Astrocyte (in vitro differentiated cells and primary cell): Measurements from ENCODE around the gene ZNF212. TPM values are rescaled to one million over a fixed set of nuclear protein-coding genes. Genes with fewer than 3 reads are reported as not detected.
"Not testable (repeated sequence)": the region's sequence is repeated elsewhere in the genome, so short reads cannot be mapped to it uniquely, and the experiment has no call there.

Experiments used
- DNase-seq: peaks from one replicate; pipeline ENCODE4 v3.0.0-alpha.2; 2010; ENCODE audit warnings: low read depth
- FAIRE-seq: peaks from 2 replicates; lab custom pipeline; 2011; peaks lifted over from hg19 to GRCh38; lab: Jason Lieb, UNC
- H2AFZ ChIP-seq: 2 replicates; pipeline ENCODE4 v1.6.0; 2012; ENCODE audit warnings: low read depth, low read length, inconsistent platforms
- H3K27ac ChIP-seq: 2 replicates; pipeline ENCODE4 v1.5.1; 2011; ENCODE audit warnings: low read depth, low read length, inconsistent platforms
- H3K27me3 ChIP-seq: 2 replicates; pipeline ENCODE4 v1.6.0; 2011; ENCODE audit warnings: low read length, inconsistent platforms; ENCODE audit not compliant: insufficient read depth
- H3K36me3 ChIP-seq: 2 replicates; pipeline ENCODE4 v1.5.1; 2011; ENCODE audit warnings: low read length, inconsistent platforms; ENCODE audit not compliant: insufficient read depth
- H3K4me1 ChIP-seq: 2 replicates; pipeline ENCODE4 v1.5.1; 2011; ENCODE audit warnings: low read length, inconsistent platforms; ENCODE audit not compliant: insufficient read depth
- H3K4me2 ChIP-seq: 2 replicates; pipeline ENCODE4 v1.6.0; 2012; ENCODE audit warnings: low read length, inconsistent platforms
- H3K4me3 ChIP-seq: 2 replicates; pipeline ENCODE4 v1.5.1; 2011; ENCODE audit warnings: low read depth, mild to moderate bottlenecking, low read length, inconsistent platforms; ENCODE audit not compliant: insufficient read depth
- H3K79me2 ChIP-seq: 2 replicates; pipeline ENCODE4 v1.6.0; 2012; ENCODE audit warnings: mild to moderate bottlenecking, low read length, inconsistent platforms; ENCODE audit not compliant: insufficient read depth
- H3K9ac ChIP-seq: 2 replicates; pipeline ENCODE4 v1.6.0; 2012; ENCODE audit warnings: mild to moderate bottlenecking, low read length, inconsistent platforms
- H3K9me3 ChIP-seq: 2 replicates; pipeline ENCODE4 v1.5.1; 2012; ENCODE audit warnings: low read depth, mild to moderate bottlenecking, low read length, inconsistent platforms; ENCODE audit not compliant: insufficient read depth
- H4K20me1 ChIP-seq: 2 replicates; pipeline ENCODE4 v1.6.0; 2012; ENCODE audit warnings: low read length, inconsistent platforms; ENCODE audit not compliant: insufficient read depth
- H3K27ac Mint-ChIP-seq: one replicate; pipeline ENCODE4 v1.8.0; 2021; ENCODE audit warnings: mild to moderate bottlenecking, mixed read lengths; ENCODE audit not compliant: unreplicated experiment
- H3K27me3 Mint-ChIP-seq: one replicate; pipeline ENCODE4 v1.8.0; 2021; ENCODE audit warnings: low read depth, mixed read lengths; ENCODE audit not compliant: unreplicated experiment
- H3K36me3 Mint-ChIP-seq: one replicate; pipeline ENCODE4 v1.8.0; 2021; ENCODE audit warnings: low read depth, mixed read lengths; ENCODE audit not compliant: unreplicated experiment
- H3K4me1 Mint-ChIP-seq: one replicate; pipeline ENCODE4 v1.8.0; 2021; ENCODE audit warnings: low read depth, mixed read lengths; ENCODE audit not compliant: unreplicated experiment
- H3K4me3 Mint-ChIP-seq: one replicate; pipeline ENCODE4 v1.8.0; 2021; ENCODE audit warnings: mild to moderate bottlenecking, moderate library complexity, mixed read lengths; ENCODE audit not compliant: unreplicated experiment
- H3K9me3 Mint-ChIP-seq: one replicate; pipeline ENCODE4 v1.8.0; 2021; ENCODE audit warnings: mild to moderate bottlenecking, mixed read lengths; ENCODE audit not compliant: unreplicated experiment
- EZH2 ChIP-seq: IDR thresholded peaks from 2 replicates; pipeline ENCODE4 v1.6.1; 2012; ENCODE audit warnings: mild to moderate bottlenecking, low read length, inconsistent platforms; ENCODE audit not compliant: insufficient read depth
- total RNA-seq: library from RNA; stranded (reverse); gene quantifications from 2 replicates; pipeline ENCODE4 v1.2.1, GENCODE V29; 2021
- TF ChIP-seq, protein P1 (sequence below): IDR thresholded peaks from 2 replicates; pipeline ENCODE4 v1.5.1; 2011; ENCODE audit warnings: low read depth, mild to moderate bottlenecking, inconsistent platforms, low read length, moderate library complexity; ENCODE audit not compliant: insufficient read depth

ZNF212 gene
- total RNA-seq, 1 donor from 2014 or later: 8.2 TPM

DNA sequence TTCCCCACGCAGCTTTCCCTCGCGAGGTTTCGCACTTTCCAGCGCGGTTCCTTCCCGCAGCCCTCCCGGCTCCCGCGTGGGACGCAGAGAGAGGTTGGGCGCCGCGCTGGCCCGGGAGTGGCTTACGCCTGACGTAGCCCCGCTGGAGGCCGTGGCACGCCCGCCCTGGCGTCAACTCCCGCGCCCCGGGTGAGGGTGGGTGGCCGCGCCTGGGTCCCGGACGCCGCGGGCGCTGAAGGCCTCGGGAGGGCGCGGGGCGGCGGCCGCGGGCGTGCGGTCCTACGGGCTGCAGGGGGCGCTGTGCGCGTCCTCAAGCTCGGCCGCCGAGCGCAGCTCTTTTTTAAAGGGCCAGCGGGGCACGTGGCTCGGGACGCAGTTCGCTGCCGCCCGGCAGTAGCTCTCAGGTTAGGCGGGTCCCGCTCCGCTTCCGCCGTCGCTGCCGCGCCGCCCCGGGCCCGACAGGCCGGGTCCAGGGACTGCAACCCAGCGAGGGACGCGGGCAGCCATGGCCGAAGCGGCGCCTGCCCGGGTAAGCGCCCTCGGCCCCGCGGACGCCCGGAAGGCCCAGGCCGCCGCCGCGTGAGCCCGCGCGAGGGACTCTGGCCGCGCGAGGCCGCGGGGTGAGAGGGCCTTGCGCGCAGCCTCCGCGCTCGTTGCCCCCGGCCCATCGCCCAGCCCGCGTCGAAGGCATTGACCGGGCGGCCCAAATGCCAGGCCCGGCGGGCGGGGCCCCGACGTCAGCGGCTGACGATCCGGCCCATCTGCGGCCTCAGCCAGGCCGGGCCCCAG lies 22.6 kb downstream of the ZNF212 start, which contains the start of gene ZNF783:
Gene ZNF783, plus strand, starts transcription at position 368 of the 789 bp plus-strand sequence. Its CDS starts 138 bp downstream, at position 506.
- Histone ChIP-seq H3K4me2 (peak within 1 kb of the TSS; percentile 84), H3K27me3 (no peaks in the 10 kb centered on the region), H3K36me3 (peaks cover 7% of the 10 kb centered on the region), H3K4me3 (peak within 1 kb of the TSS; percentile 66), H3K9ac (peak within 1 kb of the TSS; percentile 88), H3K27ac (peak within 1 kb of the TSS; percentile 90), H3K79me2 (peaks cover 32% of the 10 kb centered on the region), H3K4me1 (peaks cover 11% of the 10 kb centered on the region), H3K9me3 (no peaks in the 10 kb centered on the region), H4K20me1 (peaks cover 5% of the 10 kb centered on the region), H2AFZ (peak within 1 kb of the TSS; percentile 98)
- peaks cover 23% of the 10 kb centered on the region for H3K36me3 Mint-ChIP-seq
- TF ChIP-seq EZH2: no peak
- TF ChIP-seq, protein P1, sequence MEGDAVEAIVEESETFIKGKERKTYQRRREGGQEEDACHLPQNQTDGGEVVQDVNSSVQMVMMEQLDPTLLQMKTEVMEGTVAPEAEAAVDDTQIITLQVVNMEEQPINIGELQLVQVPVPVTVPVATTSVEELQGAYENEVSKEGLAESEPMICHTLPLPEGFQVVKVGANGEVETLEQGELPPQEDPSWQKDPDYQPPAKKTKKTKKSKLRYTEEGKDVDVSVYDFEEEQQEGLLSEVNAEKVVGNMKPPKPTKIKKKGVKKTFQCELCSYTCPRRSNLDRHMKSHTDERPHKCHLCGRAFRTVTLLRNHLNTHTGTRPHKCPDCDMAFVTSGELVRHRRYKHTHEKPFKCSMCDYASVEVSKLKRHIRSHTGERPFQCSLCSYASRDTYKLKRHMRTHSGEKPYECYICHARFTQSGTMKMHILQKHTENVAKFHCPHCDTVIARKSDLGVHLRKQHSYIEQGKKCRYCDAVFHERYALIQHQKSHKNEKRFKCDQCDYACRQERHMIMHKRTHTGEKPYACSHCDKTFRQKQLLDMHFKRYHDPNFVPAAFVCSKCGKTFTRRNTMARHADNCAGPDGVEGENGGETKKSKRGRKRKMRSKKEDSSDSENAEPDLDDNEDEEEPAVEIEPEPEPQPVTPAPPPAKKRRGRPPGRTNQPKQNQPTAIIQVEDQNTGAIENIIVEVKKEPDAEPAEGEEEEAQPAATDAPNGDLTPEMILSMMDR: peak; percentile 37
- peaks cover 11% of the 10 kb centered on the region for H3K4me1 Mint-ChIP-seq
- peak within 1 kb of the TSS; percentile 81 for H3K4me3 Mint-ChIP-seq
- H3K27me3 Mint-ChIP-seq: no peaks in the 10 kb centered on the region
- no peak for FAIRE-seq
- H3K27ac Mint-ChIP-seq: peak within 1 kb of the TSS; percentile 90
- H3K9me3 Mint-ChIP-seq: peaks cover 2% of the 10 kb centered on the region
- DNase-seq: peak; percentile 83

DNA sequence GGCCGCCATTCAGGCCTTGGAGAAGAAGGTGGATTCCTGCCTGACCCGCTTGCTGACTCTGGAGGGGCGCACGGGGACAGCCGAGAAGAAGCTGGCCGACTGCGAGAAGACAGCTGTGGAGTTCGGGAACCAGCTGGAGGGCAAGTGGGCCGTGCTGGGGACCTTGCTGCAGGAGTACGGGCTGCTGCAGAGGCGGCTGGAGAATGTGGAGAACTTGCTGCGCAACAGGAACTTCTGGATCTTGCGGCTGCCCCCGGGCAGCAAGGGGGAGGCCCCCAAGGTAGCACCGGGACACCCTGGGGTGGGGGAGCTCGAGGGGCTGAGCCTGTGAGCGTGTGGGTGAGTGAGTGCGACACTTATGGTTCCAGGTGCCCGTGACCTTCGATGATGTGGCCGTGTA lies 27.0 kb downstream of the ZNF212 start:
- H3K36me3 Mint-ChIP-seq: peaks cover 32% of the 10 kb centered on the region
- TF ChIP-seq, protein P1: no peak
- no peak for TF ChIP-seq EZH2
- FAIRE-seq: no peak

DNA sequence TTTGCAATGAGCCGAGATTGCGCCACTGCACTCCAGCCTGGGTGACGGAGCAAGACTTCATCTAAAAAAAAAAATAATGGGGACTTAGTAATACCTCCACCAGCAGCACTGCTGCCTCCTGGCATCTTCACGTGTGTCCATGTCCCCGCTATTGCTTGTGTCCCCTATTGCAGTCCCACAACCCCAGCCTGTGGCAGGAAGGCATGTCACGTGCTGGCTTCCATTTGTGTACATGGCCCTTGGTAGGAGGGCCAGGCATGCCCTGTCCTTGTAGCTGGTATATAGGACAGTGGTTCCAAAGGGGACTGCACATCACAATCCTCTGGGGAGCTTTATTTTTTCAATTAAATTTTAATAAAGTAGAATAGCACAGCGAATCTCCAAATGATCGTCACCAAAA lies 28.3 kb downstream of the ZNF212 start:
- H3K27ac ChIP-seq: no peak overlapping the region
- H3K36me3 ChIP-seq: peaks cover 12% of the 10 kb centered on the region
- Mint-ChIP-seq H3K27me3 (no peaks in the 10 kb centered on the region), H3K9me3 (peaks cover 2% of the 10 kb centered on the region), H3K36me3 (peaks cover 34% of the 10 kb centered on the region), H3K4me3 (no peak overlapping the region), H3K27ac (no peak overlapping the region), H3K4me1 (peaks cover 7% of the 10 kb centered on the region)
- peaks cover 12% of the 10 kb centered on the region for H4K20me1 ChIP-seq
- DNase-seq (no peak), FAIRE-seq (no peak)
- no peak overlapping the region for H3K4me3 ChIP-seq
- TF ChIP-seq EZH2: no peak
- TF ChIP-seq, protein P1: no peak
- H3K9ac ChIP-seq: no peak overlapping the region
- no peak overlapping the region for H2AFZ ChIP-seq
- H3K9me3 ChIP-seq: no peaks in the 10 kb centered on the region
- H3K27me3 ChIP-seq: no peaks in the 10 kb centered on the region
- H3K4me2 ChIP-seq: no peak overlapping the region
- H3K79me2 ChIP-seq: peaks cover 45% of the 10 kb centered on the region
- H3K4me1 ChIP-seq: peaks cover 1% of the 10 kb centered on the region

More for the DNA sequence above, 27.0 kb downstream of the ZNF212 start:
- H3K4me1 ChIP-seq: peaks cover 7% of the 10 kb centered on the region
- peaks cover 12% of the 10 kb centered on the region for H4K20me1 ChIP-seq
- H3K9ac ChIP-seq: no peak overlapping the region
- H3K36me3 ChIP-seq: peaks cover 12% of the 10 kb centered on the region
- H3K4me2 ChIP-seq: no peak overlapping the region
- no peaks in the 10 kb centered on the region for H3K9me3 ChIP-seq
- peaks cover 39% of the 10 kb centered on the region for H3K79me2 ChIP-seq
- no peaks in the 10 kb centered on the region for H3K27me3 Mint-ChIP-seq
- H3K27ac Mint-ChIP-seq: no peak overlapping the region
- H3K4me3 ChIP-seq: no peak overlapping the region
- peaks cover 2% of the 10 kb centered on the region for H3K9me3 Mint-ChIP-seq
- no peak overlapping the region for H3K27ac ChIP-seq
- H3K4me1 Mint-ChIP-seq: peaks cover 7% of the 10 kb centered on the region
- H2AFZ ChIP-seq: no peak overlapping the region
- no peaks in the 10 kb centered on the region for H3K27me3 ChIP-seq
- no peak for DNase-seq
- H3K4me3 Mint-ChIP-seq: no peak overlapping the region

- not testable (repeated sequence) for H3K9me3 Mint-ChIP-seq, H3K27me3 ChIP-seq, H3K4me3 ChIP-seq, H3K9me3 ChIP-seq, H3K4me2 ChIP-seq, H3K27ac Mint-ChIP-seq, H3K4me1 Mint-ChIP-seq, H3K27me3 Mint-ChIP-seq, FAIRE-seq, DNase-seq, H3K9ac ChIP-seq, H3K4me1 ChIP-seq, H3K27ac ChIP-seq, H2AFZ ChIP-seq
- H3K36me3 Mint-ChIP-seq: peaks cover 29% of the 10 kb centered on the region
- peaks cover 16% of the 10 kb centered on the region for H3K36me3 ChIP-seq
- peaks cover 17% of the 10 kb centered on the region for H4K20me1 ChIP-seq
- H3K79me2 ChIP-seq: peaks cover 25% of the 10 kb centered on the region
- peak overlapping the region; percentile 68 for H3K4me3 Mint-ChIP-seq
Observed at GRCh38 chr7:149274424-149274823, 35.0 kb downstream of the ZNF212 start.
